IMR-90 (cell line): Measurements from ENCODE around the gene DBNL. TPM values are rescaled to one million over a fixed set of nuclear protein-coding genes. Genes with fewer than 3 reads are reported as not detected.
"Not testable (repeated sequence)": the region's sequence is repeated elsewhere in the genome, so short reads cannot be mapped to it uniquely, and the experiment has no call there.

Experiments
- ATAC-seq: fragments of 200-7000 bp; cut with Tn5 transposase; 2 replicates; pipeline ENCODE4 v1.9.1; 2020; ENCODE audit warnings: low read depth, mild to moderate bottlenecking, moderate library complexity
- BruUV-seq: library from RNA; stranded (reverse); fragments of 400-500 nt; replicated peaks from 2 replicates; lab custom pipeline; 2021; lab: Mats Ljungman, UMichigan
- CTCF ChIA-PET: fragments of 300-600 bp; formaldehyde crosslinking; extraction: SDS; loops from one replicate; lab custom pipeline; 2021; ENCODE audit warnings: antibody characterized with exemption; lab: Yijun Ruan, JAX
- POLR2A ChIA-PET: fragments of 300-600 bp; sonication (Branson Sonifier 250); formaldehyde crosslinking; loops from one replicate; lab custom pipeline; 2022; ENCODE audit warnings: antibody characterized with exemption; ENCODE audit not compliant: unreplicated experiment; lab: Charles Lee
- DNase-seq: peaks from one replicate; pipeline ENCODE4 v3.0.0; 2013
- H2AFZ ChIP-seq: replicated peaks from 2 replicates; pipeline ENCODE3; 2013; ENCODE audit warnings: low read length, mild to moderate bottlenecking; ENCODE audit not compliant: poor library complexity
- H2AK5ac ChIP-seq: 2 replicates; pipeline ENCODE4 v1.6.1; 2013; ENCODE audit warnings: low read depth, low read length, inconsistent platforms
- H2AK9ac ChIP-seq: replicated peaks from 2 replicates; pipeline ENCODE3; 2013; ENCODE audit warnings: mild to moderate bottlenecking, low read depth, low read length, moderate library complexity; ENCODE audit not compliant: poor library complexity
- H2BK120ac ChIP-seq: 2 replicates; pipeline ENCODE4 v1.6.1; 2013; ENCODE audit warnings: low read depth, low read length, inconsistent platforms
- H2BK15ac ChIP-seq: 3 replicates; pipeline ENCODE4 v1.6.1; 2013; ENCODE audit warnings: low read depth, low read length, inconsistent platforms
- H2BK20ac ChIP-seq: 2 replicates; pipeline ENCODE4 v1.6.1; 2013; ENCODE audit warnings: low read depth, mild to moderate bottlenecking, inconsistent platforms, low read length, moderate library complexity
- H2BK5ac ChIP-seq: 2 replicates; pipeline ENCODE4 v1.6.1; 2013; ENCODE audit warnings: mild to moderate bottlenecking, low read depth, low read length, inconsistent platforms; ENCODE audit not compliant: poor library complexity, severe bottlenecking
- H3K14ac ChIP-seq: replicated peaks from 2 replicates; pipeline ENCODE4 v1.6.1; 2013; ENCODE audit warnings: low read depth, low read length, inconsistent platforms
- H3K18ac ChIP-seq: 2 replicates; pipeline ENCODE4 v1.6.1; 2013; ENCODE audit warnings: low read depth, low read length, control low read depth
- H3K23ac ChIP-seq: 2 replicates; pipeline ENCODE4 v1.6.1; 2013; ENCODE audit warnings: low read depth, low read length, inconsistent platforms
- H3K27ac ChIP-seq: 2 replicates; pipeline ENCODE4 v1.5.1; 2013; ENCODE audit warnings: mild to moderate bottlenecking, control low read depth, low read length; ENCODE audit not compliant: insufficient read depth
- H3K27me3 ChIP-seq: 2 replicates; pipeline ENCODE4 v1.6.1; 2013; ENCODE audit warnings: low read length; ENCODE audit not compliant: control insufficient read depth, insufficient read depth
- H3K36me3 ChIP-seq: 2 replicates; pipeline ENCODE4 v1.6.1; 2013; ENCODE audit warnings: low read length, mixed read lengths; ENCODE audit not compliant: control insufficient read depth, insufficient read depth
- H3K4ac ChIP-seq: 2 replicates; pipeline ENCODE4 v1.6.1; 2013; ENCODE audit warnings: low read depth, low read length, inconsistent platforms
- H3K4me1 ChIP-seq: 2 replicates; pipeline ENCODE4 v1.6.1; 2013; ENCODE audit warnings: low read length, mixed read lengths; ENCODE audit not compliant: control insufficient read depth, insufficient read depth
- H3K4me2 ChIP-seq: 2 replicates; pipeline ENCODE4 v1.6.1; 2013; ENCODE audit warnings: low read depth, mild to moderate bottlenecking, control low read depth, low read length, moderate library complexity
- H3K4me3 ChIP-seq: 2 replicates; pipeline ENCODE4 v1.5.1; 2013; ENCODE audit warnings: low read depth, mild to moderate bottlenecking, control low read depth, low read length, moderate library complexity; ENCODE audit not compliant: insufficient read depth
- H3K56ac ChIP-seq: 2 replicates; pipeline ENCODE4 v1.6.1; 2013; ENCODE audit warnings: low read length, inconsistent platforms; ENCODE audit not compliant: insufficient read depth; ENCODE audit errors: extremely low read depth
- H3K79me1 ChIP-seq, 2 experiments: 2 replicates each; pipeline ENCODE4 v1.6.1; 2013; ENCODE audit warnings: low read length in 2 of 2, inconsistent platforms in 1 of 2, low read depth in 1 of 2
- H3K9ac ChIP-seq: 2 replicates; pipeline ENCODE4 v1.6.1; 2013; ENCODE audit warnings: low read depth, low read length, control low read depth
- H3K9me1 ChIP-seq: 2 replicates; pipeline ENCODE4 v1.6.1; 2013; ENCODE audit warnings: low read length, inconsistent platforms; ENCODE audit not compliant: insufficient read depth
- H3K9me3 ChIP-seq: 2 replicates; pipeline ENCODE4 v1.6.1; 2013; ENCODE audit warnings: low read length; ENCODE audit not compliant: control insufficient read depth, insufficient read depth
- H4K20me1 ChIP-seq: 2 replicates; pipeline ENCODE4 v1.6.1; 2013; ENCODE audit warnings: low read length, inconsistent platforms; ENCODE audit not compliant: insufficient read depth
- H4K5ac ChIP-seq: 2 replicates; pipeline ENCODE4 v1.6.1; 2013; ENCODE audit warnings: mild to moderate bottlenecking, low read depth, low read length, control low read depth
- H4K8ac ChIP-seq, 2 experiments: 2 replicates each; pipeline ENCODE4 v1.6.1; 2013; ENCODE audit warnings: low read depth in 2 of 2, low read length in 2 of 2, control low read depth in 1 of 2, inconsistent platforms in 1 of 2
- H4K91ac ChIP-seq: 2 replicates; pipeline ENCODE4 v1.6.1; 2013; ENCODE audit warnings: low read depth, low read length, inconsistent platforms; ENCODE audit not compliant: insufficient read depth
- WGBS, 2 experiments: methylation state at CpG; one replicate each; pipeline versions ENCODE4 v1.1.5 to v1.1.7; 2013; ENCODE audit warnings: missing lambda C conversion rate in 2 of 2; ENCODE audit not compliant: insufficient read length in 1 of 2; ENCODE audit errors: extremely low coverage in 2 of 2; 5-methylcytosine and 5-hydroxymethylcytosine counted together
- dilution Hi-C: fragments of 300-500 bp; cut with HindIII; formaldehyde crosslinking; loops from one replicate; pipeline ENCODE4 v1.14.3; 2018; ENCODE audit warnings: low sequenced_read_pairs; ENCODE audit not compliant: unreplicated experiment
- in situ Hi-C: fragments of 300-500 bp; cut with MboI; formaldehyde crosslinking; loops from 3 replicates; pipeline ENCODE4 v1.14.3; 2019; ENCODE audit warnings: low sequenced_read_pairs, inconsistent platforms, mixed read lengths
- intact Hi-C: fragments of 100-400 bp; cut with micrococcal nuclease; formaldehyde crosslinking; loops from 2 replicates; pipeline ENCODE4 v1.10.0; 2022
- polyA plus RNA-seq, 3 experiments: library from polyadenylated mRNA; depleted of rRNA; stranded (reverse); fragments of >200 nt; gene quantifications; 2 replicates each; pipeline ENCODE4 v1.2.3, GENCODE V29; 2012; ENCODE audit warnings: low replicate concordance in 1 of 3
- total RNA-seq: library from RNA; depleted of rRNA; stranded (reverse); fragments of >200 nt; gene quantifications from 2 replicates; pipeline ENCODE4 v1.2.3, GENCODE V29; 2012
- TF ChIP-seq, protein P1 (sequence below): conservative IDR thresholded peaks from 2 replicates; pipeline ENCODE4 v1.5.1; 2012; ENCODE audit warnings: mild to moderate bottlenecking, low read depth, low read length, improper control_type of control experiment

The DBNL gene
- total and polyA plus RNA-seq, 2 of the 4 experiments (the other 2 are of a cell fraction), result 157 to 179 TPM

DNA sequence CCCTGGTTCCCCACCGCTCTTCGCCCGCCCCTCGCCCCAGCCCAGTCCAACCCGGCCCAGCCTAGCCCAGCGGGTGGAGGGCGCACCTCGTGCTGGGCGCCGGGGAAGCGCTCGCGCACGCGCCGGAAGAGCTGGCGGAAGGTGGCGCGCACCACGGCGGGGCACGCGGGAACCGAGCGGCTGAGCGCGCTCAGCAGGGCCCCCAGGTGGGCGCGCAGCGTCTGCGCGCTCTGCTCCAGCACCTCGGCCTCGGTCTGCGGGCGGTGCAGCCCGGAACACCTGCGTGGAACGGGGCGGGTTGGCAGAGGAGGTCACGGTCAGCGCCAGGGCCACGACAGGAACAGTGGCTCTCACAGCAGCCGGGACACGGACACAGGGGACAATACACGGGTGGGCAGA, 4.0 kb upstream of the DBNL start:
- H3K18ac ChIP-seq, DNase-seq, H3K9me1 ChIP-seq, H2BK5ac ChIP-seq, H3K9ac ChIP-seq, H2AFZ ChIP-seq, H3K4me1 ChIP-seq, CTCF ChIA-PET, H3K9me3 ChIP-seq, H4K91ac ChIP-seq, H4K5ac ChIP-seq, H3K4ac ChIP-seq, H3K14ac ChIP-seq, in situ Hi-C loops, H2BK15ac ChIP-seq, intact Hi-C loops, H4K20me1 ChIP-seq, H3K27ac ChIP-seq, H2AK9ac ChIP-seq, BruUV-seq, ATAC-seq, H2BK120ac ChIP-seq, H3K36me3 ChIP-seq, H3K56ac ChIP-seq, dilution Hi-C loops, H3K27me3 ChIP-seq, H3K23ac ChIP-seq, H2BK20ac ChIP-seq, POLR2A ChIA-PET: not testable (repeated sequence)
- Histone ChIP-seq H3K4me2 (peak overlapping the region; percentile 72; the same call in 1 of the 2 replicates), H3K4me3 (peak overlapping the region; percentile 32), H2AK5ac (peak overlapping the region; percentile 67; the same call in 1 of the 2 replicates), H3K79me1 (peaks cover 4 to 14% of the 10 kb centered on the region in 2 experiments; a peak in 2 of 4 replicates), H4K8ac (peak overlapping the region in 1 of 2 experiments; percentile 49; a peak in 1 of 4 replicates)
- TF ChIP-seq, protein P1, sequence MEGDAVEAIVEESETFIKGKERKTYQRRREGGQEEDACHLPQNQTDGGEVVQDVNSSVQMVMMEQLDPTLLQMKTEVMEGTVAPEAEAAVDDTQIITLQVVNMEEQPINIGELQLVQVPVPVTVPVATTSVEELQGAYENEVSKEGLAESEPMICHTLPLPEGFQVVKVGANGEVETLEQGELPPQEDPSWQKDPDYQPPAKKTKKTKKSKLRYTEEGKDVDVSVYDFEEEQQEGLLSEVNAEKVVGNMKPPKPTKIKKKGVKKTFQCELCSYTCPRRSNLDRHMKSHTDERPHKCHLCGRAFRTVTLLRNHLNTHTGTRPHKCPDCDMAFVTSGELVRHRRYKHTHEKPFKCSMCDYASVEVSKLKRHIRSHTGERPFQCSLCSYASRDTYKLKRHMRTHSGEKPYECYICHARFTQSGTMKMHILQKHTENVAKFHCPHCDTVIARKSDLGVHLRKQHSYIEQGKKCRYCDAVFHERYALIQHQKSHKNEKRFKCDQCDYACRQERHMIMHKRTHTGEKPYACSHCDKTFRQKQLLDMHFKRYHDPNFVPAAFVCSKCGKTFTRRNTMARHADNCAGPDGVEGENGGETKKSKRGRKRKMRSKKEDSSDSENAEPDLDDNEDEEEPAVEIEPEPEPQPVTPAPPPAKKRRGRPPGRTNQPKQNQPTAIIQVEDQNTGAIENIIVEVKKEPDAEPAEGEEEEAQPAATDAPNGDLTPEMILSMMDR, result 0 out of 2 replicates have a peak, but pooled peaks have one; percentile 6
- no CpG with 5 or more reads among the region's 46 CpGs for WGBS, 2 experiments
